Iris pigment epithelial cell (primary cell): ENCODE measurements around the gene TREML1.
A peak's percentile ranks its signal among the peaks of the same experiment; 100 is the strongest.
"Not testable (repeated sequence)": the region's sequence is repeated elsewhere in the genome, so short reads cannot be mapped to it uniquely, and the experiment has no call there.

ENCODE experiments used
- DNase-seq: peaks from one replicate; pipeline ENCODE4 v3.0.0-alpha.2; 2011; ENCODE audit warnings: low read depth

TREML1 gene, protein sequence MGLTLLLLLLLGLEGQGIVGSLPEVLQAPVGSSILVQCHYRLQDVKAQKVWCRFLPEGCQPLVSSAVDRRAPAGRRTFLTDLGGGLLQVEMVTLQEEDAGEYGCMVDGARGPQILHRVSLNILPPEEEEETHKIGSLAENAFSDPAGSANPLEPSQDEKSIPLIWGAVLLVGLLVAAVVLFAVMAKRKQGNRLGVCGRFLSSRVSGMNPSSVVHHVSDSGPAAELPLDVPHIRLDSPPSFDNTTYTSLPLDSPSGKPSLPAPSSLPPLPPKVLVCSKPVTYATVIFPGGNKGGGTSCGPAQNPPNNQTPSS

DNA sequence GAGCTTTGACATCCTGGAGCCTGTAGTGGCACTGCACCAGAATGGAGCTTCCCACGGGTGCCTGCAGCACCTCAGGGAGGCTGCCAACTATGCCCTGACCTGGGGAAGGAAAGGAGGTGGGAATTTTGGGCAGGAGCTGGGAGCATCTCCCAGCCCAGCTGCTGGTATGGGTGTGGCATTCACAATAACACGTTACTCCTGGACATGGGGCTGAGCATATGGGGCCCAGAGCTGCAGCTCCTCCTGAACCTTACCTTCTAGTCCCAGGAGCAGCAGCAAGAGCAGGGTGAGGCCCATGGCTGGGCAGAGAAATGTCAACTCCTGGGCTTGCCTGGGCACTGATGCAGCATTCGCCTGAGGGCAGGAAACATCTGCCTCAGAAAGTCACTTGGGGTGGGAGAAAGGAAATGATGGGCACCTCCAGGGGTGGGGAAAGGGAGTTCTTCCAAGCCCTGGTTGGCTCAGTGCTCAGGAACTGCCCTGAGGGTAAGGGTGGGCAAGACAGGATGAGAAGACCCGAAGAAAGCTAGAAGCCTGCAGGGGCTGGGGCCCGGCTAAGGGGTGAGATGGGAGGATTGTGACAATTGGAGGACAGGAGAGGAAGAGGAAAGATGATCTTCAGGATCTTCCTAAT, at the start of gene TREML1:
TSS of gene TREML1 (minus strand) at position 356 of the 634 bp plus-strand sequence. CDS start at position 297, 59 bp downstream.
- DNase-seq = no peak

DNA sequence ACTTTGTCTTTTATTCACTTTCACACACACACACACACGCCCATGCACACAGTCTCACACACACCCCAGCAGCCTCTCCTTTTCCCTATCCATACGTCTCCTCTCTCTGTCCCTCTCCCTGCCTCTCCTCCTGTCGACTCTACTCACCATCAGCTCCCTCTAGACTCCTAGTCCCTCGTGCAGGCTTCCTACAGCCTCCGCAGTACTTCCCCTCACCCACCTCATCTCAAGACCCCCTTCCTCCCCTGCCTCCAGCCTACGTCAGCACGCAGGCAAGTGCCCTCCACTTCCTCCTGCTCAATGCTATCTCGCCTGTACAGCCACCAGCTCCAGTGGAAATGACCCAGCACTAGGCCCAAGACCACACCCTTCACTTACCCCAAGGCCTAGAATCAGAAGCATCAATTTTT, 47.6 kb upstream of the TREML1 start:
- no peak for DNase-seq

DNA sequence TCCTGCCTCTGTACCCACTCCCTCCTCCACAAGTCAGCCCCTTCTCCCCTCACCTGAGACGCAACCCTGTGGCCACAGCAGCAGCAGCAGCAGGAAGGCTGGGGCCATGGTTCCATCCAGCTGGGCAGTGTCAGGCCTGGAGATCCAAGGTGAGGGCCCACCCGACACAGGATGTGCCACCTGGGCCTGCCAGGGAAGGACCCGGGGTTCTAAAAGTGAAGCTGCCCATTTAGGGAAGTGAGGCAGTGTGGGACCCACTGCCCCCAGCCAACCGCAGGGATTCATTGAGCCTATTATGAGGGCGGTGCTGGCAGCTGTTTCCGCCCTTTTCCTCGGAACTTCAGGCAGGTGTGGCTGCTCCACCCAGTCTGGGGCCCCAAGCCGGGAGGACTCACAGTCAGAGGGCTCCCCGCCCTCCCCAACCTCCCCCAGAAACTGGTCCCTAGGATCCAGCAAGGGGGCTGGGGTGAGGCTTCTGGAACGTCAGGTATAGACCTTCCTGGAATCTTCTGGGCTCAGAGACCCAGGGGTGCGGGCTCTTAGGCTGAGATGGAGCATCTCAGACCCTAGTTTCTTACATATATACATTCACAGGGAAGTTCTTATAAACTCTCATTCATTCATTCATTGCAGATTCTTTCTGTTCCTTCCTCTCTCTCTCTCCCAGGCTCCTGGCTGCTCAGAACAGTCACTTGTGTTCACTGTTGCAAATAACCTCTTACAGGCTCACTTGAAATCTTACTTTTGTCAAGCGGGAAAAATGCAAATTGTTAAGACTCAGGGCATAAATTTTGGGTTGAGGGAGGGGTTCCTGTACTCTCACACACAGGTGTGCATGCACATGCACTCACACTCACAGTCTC, 47.0 kb upstream of the TREML1 start, which contains the start of gene TREML2:
TSS of gene TREML2 (minus strand) at position 249 of the 863 bp plus-strand sequence. CDS start at position 108, 141 bp downstream.
- no peak for DNase-seq

DNA sequence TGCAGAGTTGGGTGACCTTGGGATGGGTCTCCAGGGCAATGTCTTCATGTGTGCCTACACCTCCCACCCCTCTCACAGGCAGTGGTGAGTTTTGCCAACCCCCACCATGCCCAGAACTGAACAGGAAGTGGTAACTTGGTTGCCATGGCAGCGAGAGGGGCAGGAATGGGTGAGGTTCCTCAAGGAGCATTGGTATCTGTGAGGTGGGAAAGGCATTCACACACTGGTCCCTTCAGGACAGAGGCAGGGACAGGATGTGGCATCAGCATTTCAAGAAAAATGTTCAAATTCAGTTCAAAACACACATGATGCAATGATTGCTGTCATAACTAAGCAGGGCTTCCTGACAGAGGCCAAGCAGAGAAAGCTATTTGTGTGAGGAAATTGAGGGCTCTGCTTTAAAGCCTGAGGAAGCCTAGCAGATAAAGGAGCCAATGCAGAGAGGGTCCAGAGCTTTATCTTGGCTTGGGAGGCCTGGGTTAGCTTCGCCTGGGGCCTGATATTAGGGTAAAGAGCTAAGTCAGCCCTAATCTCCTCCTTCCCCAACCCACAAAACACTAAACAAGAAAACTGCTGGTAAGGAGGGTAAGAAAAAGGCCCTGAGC, 46.3 kb upstream of the TREML1 start:
- DNase-seq = peak; percentile 51

DNA sequence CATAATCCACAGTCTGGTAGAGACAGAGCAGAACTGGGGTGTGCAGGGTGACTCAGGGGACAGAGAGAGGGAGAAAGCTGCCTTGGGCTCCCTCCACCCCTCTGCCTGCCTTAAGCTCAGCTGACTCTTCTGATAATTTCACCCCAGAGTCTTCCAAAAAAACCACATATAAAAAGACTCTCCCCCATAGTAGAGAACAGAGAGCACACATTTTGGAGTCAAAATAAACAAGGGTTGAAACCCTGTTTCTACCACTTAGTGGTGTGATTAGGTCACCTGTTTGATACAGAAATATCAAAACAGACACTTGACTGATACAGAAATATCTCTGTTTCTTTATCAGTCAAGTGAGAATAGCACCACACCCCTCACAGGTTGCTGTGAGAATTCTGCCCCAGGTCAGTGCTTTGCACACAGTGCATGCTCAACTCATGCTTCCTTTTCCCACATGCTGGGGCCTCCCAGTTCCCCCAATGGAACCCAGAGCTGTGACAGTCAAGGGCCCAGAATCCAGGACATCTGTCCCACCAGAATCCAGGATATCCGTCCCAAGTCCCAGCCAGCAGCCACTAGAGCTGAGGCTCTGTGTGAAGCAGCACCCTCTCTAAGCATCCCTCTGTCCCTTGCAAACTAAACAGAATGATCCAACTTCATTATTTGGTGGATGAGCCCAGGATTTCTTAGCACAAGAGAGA, 45.6 kb upstream of the TREML1 start:
- no peak for DNase-seq

DNA sequence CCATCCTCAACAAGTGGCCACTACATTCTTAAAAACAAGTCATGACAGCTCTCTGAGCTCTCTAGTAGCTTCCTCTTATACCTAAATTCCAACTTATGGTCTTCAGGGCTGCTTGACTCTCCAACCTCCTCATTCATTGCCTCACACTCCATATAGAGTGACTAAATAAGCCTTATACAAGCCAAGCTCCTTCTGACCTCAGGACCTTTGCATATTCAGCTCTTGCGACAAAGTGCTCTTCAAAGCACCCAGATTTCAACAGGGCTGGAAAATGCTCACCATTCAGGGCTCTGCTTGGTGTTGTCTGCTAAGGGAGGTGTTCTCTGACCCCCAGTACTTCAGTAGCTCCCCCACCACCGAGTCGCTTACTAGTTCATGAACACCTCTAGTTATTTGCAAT, 43.1 kb upstream of the TREML1 start:
- no peak for DNase-seq

DNA sequence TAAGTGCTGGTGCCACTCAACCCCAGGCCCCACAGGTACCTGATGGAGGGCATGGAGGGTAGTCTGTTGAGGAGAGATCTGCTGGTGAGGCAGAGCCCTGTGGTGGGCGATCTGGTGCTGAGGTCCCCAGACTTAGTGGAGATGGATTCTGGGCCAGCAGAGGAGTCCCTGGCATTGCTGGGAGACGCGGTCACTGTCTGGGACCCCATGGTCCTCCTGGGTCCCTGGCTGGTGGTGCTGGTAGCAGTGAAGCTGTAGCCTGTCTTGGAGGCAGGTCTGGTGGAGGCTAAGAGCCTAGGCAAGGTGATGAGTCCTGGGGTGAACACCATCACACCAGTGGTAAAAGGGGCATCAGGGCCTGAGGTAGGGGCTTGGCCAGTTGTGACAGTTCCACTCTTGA, 40.2 kb upstream of the TREML1 start:
- no peak for DNase-seq

DNA sequence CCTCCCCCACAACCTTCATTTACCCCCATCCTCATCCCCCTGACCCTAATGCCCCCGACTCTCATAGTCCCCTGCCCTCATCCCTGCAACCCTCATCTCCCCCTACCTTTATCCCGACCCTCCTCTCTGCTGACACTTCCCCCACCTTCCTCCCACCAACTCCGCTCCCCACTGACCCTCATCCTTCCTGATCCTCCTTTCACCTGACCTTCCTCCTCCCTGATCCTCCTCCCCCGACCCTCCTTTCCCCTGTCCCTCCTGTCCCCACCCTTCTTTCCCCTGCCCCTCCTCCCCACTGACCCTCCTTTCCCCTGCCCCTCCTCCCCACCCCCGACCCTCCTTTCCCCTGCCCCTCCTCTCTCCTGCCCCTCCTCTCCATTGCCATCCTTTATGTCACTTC, 39.7 kb upstream of the TREML1 start:
- DNase-seq = no peak

DNA sequence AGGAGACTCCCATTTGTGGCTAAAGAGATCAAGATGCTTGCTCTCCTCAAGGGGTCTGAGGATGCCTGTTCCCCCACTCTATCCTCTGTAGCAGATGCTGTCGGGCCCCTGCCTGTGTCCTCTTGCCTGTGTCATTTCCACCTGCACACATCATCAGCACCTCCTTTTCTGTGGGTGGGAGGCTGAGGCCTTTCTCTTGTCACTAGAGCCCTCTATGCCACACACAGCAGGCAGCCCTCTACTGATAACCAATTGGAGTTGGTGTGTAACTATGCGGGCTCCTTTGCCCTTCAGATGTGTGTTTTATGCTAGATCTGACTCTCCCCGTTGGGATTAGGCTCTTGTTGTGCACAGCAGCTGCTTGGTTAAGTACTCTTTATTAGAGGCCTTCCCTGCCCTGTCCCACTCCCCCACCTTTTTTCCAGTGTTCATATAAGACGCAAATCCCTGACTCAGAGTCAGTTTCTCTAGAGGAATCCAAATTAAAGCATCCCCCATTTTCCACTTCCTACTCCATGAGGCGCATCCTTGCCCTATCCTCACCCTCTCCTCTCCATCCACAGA, 39.1 kb upstream of the TREML1 start:
- DNase-seq = no peak

DNA sequence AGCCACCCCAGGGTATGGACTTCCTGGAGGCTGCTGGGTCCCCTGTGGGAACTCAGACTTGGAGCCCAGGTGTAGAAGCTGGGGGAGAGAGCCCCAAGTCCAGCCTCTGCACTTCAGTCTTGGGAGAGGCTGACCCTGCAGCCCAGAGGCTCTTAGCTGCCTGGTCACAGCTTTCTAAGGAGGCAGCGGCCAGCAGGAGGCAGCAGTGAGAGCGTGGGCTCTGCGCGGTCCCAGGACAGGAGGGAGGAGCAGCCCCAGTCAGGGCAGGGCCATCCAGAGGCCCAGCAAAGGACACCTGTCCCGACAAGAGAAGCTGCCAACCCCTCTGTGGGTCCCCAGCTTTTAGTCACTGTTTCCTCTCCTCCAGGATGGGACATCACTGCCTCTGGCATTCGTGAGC, 37.4 kb upstream of the TREML1 start:
- peak; percentile 35 for DNase-seq

DNA sequence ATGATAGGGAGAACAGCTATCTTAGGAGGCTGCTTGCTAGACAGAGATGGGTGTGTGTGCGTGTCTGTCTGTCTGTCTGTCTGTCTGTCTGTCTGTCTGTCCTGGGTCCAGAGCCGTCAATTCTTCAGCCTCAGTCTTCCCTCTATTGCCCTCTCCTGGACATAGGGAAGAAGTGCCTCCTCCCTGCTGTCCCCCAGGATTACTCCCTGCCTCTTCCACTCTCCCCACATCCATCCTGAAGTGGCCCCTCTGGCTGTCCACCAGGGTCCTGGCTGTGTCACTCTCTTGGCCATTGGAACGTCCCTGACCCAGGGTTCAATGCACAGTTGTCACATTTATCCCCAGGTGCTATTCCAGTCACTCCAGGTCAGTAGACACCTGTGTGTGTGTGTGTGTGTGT, 36.6 kb upstream of the TREML1 start:
- DNase-seq = no peak

DNA sequence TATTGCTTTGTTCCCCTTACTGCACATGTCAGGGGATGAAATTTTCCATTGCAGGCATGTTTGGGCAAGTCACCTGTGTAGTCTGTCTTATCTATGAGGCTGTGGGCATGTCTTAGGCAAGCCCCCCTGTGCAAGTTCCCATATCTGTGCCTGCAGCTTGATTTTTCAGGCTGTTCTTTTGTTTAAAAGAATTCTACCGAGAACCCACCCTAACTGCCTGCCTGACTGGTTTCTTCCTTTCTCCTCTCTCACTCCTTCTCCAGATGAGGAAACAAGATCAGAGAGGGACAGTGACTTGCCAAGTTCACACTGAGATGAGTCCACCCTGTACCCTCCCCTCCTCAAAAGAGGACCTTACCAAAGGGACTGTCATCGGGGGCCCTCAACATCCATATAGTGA, 35.8 kb upstream of the TREML1 start:
- DNase-seq = no peak

DNA sequence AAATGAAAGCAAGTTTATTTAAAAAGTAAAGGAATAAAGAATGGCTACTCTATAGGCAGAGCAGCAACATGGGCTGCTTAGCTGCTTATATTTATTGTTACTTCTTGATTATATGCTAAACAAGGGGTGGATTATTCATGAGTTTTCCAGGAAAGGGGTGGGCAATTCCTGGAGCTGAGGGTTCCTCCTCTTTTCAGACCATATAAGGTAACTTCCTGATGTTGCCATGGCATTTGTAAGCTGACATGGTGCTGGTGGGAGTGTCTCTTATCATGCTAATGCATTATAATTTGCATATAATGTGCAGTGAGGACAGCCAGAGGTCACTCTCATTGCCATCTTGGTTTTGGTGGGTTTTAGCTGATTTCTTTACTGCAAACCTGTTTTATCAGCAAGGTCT, 34.9 kb upstream of the TREML1 start:
- DNase-seq = not testable (repeated sequence)

DNA sequence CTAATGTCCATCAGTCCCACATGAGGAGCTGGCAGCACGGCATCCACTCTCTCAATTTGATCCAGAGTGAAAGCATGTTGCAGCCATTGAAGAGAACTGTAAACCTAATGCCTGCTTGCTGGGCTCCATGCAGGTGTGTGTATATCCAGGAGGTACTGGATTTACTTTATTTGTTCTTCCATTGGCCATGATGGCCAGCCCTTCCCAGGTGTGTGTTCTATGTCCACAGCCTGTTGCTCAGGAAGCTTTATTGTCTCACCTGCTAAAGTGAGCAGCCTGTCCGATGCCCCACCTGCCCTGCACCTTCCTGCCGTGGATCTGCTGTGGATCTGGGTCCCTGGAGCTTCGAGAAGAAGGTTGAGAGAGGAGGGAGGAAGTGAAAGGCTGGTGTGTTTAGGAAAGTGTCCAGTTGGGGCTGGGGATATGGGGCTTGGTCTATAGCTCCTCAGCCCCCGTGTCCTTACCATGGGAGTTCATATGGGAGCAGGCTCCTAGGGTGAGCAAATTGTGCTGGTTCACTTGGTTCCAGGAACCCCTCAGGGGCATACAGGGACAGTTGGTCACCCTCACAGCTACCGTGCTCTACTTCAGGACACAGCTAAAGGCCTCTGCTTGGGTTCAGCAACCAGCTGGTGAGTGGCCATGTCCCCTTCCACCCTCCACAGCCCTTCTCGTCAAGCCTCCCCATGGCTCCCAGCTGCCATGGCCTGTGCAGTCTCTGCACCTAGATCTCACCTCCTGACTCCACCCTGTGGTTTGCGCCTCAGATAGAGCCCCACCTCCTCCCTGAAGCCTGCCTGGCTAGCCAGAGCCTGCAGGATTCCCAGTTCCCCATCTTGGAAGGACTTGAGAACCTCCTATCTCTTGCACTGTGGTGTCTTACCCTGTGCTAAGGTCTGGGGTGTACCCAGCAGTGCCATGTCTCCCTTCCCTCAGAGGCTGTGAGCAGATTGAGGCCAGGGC, 34.1 kb upstream of the TREML1 start:
- DNase-seq = no peak

DNA sequence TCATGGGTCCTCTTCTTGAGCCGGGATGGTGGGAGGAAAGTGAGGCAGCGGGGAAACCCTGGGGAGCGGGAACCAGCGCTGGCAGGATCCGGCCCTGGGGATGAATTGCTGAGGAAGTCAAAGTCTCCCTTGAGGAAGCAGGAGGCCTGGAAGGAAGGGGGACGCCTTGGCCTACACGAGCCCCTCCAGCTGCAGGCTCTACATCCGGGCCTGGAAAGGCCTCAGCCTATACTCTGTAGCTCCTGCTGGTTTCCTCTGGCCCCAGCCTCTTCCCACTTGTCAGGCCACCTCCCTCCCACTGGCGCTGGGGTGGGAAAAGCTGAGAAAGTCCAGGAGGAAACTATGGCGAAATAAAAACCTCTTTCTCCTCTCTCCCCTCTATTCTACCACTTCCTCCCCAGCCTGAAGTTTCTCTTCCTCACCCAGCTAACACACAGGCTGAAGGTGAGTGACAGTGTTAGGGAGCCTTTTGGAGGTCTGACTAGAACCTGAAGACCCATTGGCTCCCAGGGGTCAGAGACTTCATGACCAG, 31.9 kb upstream of the TREML1 start:
- DNase-seq = no peak

DNA sequence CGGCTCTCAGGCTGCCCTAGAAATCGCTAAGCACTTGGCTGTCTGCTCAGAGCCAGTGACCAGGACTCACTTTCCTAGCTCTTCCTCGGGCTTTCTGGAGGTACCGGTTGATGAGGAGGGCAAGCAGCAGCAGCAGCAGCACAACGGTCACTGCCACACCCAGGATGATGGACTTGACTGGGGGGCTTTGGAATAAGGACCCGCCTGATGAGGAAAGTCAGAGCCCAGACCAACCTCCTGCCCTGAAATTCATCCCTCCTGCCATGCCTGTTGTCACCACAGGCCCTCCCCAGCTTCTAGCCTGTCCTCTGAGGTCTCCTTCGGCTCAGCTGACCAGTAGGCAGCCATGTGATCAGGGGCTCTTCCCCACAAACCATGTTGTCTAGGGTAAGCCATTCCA, 30.6 kb upstream of the TREML1 start:
- DNase-seq = no peak

DNA sequence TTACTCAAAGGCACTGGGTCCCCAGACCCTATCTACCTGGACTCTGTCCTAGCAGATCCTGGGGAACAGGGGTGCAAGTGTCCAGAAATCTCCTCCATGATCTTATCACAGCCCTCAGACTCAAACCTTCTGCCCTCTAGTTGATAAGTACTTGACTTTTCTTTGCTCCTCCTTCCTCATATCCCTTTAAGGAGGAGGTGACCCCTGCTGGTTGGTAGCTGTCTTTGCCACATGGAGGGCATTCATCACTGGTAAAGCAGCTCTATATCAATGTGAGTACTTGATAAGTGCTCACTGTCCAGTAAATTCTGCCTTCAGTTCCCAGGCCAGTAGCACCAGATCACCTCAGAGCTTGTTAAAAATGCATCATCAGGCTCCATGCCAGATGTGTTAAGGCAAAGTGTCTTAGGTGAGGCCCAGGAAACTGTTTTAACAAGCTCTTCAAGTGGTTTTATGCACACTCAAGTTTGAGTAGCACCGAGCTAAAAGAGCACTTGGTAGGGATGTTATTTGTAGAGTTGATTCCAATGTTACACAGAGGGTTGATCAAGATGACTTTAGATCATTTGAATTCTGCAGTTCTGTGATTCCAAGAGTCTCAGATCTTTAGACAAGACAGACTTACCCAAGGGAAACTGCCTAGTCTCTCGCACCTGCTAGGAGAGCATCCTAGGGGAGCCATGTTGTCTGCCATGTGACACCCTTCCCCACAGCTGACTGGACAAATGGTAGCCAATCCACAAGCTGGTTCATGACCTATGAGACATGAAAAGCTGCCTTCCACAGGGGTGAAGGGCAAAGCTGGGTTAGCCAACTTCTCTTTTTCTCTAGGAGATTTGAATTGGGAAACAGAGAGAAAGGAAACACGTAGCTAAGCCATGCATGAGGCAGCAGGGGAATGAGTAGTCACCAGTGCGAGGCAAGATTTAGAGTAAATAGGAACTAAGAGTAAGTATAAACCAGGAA, 28.2 kb upstream of the TREML1 start:
- DNase-seq = peak; percentile 75

DNA sequence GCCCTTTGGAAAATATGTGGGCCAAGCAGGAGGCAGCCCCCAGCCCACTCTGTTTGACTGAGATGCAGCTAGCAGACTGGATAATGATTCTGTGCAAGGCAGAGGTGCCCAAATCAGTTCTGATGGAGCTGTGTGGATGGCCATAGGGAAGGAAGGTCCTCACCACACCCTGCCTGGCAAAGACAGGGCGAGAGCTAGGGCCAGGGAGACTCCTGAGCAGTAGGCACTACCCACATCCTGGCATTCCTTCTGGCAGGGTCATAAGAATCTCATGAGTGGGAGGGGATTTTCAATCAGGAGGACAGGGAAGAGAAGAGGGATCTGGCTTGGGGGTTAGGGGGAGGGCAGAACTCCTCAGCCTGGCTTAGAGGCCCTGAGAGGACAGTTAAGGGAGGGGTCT, 27.4 kb upstream of the TREML1 start:
- no peak for DNase-seq

DNA sequence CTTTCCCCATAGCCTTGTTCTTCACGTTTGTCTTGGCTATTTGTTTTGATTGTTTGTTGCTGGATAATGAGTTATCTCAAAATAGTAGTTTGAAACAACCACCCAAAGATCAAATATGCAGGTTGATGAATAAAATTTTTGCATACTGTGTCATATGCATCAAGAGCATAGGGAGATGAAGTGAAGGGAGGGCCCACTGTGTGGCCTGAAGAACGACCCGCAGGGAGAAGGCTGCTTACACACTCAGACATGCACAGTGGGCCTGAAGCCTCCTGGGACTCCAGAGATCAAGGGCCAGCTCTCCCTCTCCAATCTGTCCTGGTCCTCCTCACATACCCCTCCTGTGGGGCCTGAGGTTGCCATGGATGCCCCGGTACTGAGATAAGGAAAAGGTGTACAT, 25.0 kb upstream of the TREML1 start:
- DNase-seq = no peak
